Measurements from ENCODE around the gene ATG4A. TPM values are rescaled to one million over a fixed set of nuclear protein-coding genes. Genes with fewer than 3 reads are reported as not detected.
A peak's percentile ranks its signal among the peaks of the same experiment; 100 is the strongest.

The ATG4A gene
- polyA plus RNA-seq, 1 donor from 2014 or later: 25.1 TPM

- Mint-ChIP-seq H3K36me3 (no peaks in the 10 kb centered on the region), H3K4me1 (peaks cover 0 to 5% (median 3%) of the 10 kb centered on the region in 3 donors), H3K9me3 (no peaks in the 10 kb centered on the region), H3K4me3 (no peak overlapping the region), H3K27me3 (no peaks in the 10 kb centered on the region), H3K27ac (no peak overlapping the region)
Observed at GRCh38 chrX:108090491-108091263, 901 bp upstream of the ATG4A start.

- Mint-ChIP-seq H3K36me3 (no peaks in the 10 kb centered on the region), H3K4me1 (peaks cover 0 to 5% (median 3%) of the 10 kb centered on the region in 3 donors), H3K9me3 (no peaks in the 10 kb centered on the region), H3K4me3 (no peak overlapping the region), H3K27me3 (no peaks in the 10 kb centered on the region), H3K27ac (no peak overlapping the region)
Observed at GRCh38 chrX:108091878-108092291, 307 bp downstream of the ATG4A start.

GRCh38 chrX:108097380-108097779 is 5.8 kb downstream of the ATG4A start:
- Mint-ChIP-seq H3K9me3 (no peaks in the 10 kb centered on the region), H3K4me3 (no peak overlapping the region), H3K27ac (no peak overlapping the region), H3K27me3 (no peaks in the 10 kb centered on the region), H3K4me1 (peaks cover 0 to 5% (median 0%) of the 10 kb centered on the region in 3 donors), H3K36me3 (no peaks in the 10 kb centered on the region)

GRCh38 chrX:108105473-108105872 is 13.9 kb downstream of the ATG4A start:
- Mint-ChIP-seq H3K9me3 (peaks cover 0 to 4% (median 0%) of the 10 kb centered on the region in 3 donors), H3K4me1 (peaks cover 0 to 5% (median 4%) of the 10 kb centered on the region in 3 donors), H3K36me3 (no peaks in the 10 kb centered on the region), H3K27me3 (peaks cover 2% of the 10 kb centered on the region), H3K4me3 (no peak overlapping the region), H3K27ac (no peak overlapping the region)

GRCh38 chrX:108114541-108114940 is 23.0 kb downstream of the ATG4A start:
- Mint-ChIP-seq H3K9me3 (peaks cover 0 to 2% (median 0%) of the 10 kb centered on the region in 3 donors), H3K27me3 (peaks cover 1% of the 10 kb centered on the region), H3K36me3 (peaks cover 2% of the 10 kb centered on the region), H3K27ac (no peak overlapping the region), H3K4me3 (no peak overlapping the region), H3K4me1 (no peaks in the 10 kb centered on the region)

GRCh38 chrX:108117988-108118387 is 26.4 kb downstream of the ATG4A start:
- Mint-ChIP-seq H3K36me3 (peaks cover 2% of the 10 kb centered on the region), H3K9me3 (peaks cover 0 to 2% (median 0%) of the 10 kb centered on the region in 3 donors), H3K4me1 (no peaks in the 10 kb centered on the region)

GRCh38 chrX:108121291-108121690 is 29.7 kb downstream of the ATG4A start:
- no peaks in the 10 kb centered on the region for H3K27me3 Mint-ChIP-seq
- no peak overlapping the region for H3K27ac Mint-ChIP-seq
- H3K4me1 Mint-ChIP-seq: no peaks in the 10 kb centered on the region
- H3K9me3 Mint-ChIP-seq: peaks cover 0 to 1% (median 0%) of the 10 kb centered on the region in 3 donors
- peaks cover 2% of the 10 kb centered on the region for H3K36me3 Mint-ChIP-seq
- H3K4me3 Mint-ChIP-seq: no peak overlapping the region

More at GRCh38 chrX:108117988-108118387, 26.4 kb downstream of the ATG4A start:
- H3K27ac Mint-ChIP-seq: no peak overlapping the region
- H3K27me3 Mint-ChIP-seq: no peaks in the 10 kb centered on the region
- no peak overlapping the region for H3K4me3 Mint-ChIP-seq

GRCh38 chrX:108122748-108123147 is 31.2 kb downstream of the ATG4A start:
- Mint-ChIP-seq H3K9me3 (peaks cover 0 to 1% (median 0%) of the 10 kb centered on the region in 3 donors), H3K36me3 (no peaks in the 10 kb centered on the region), H3K4me1 (no peaks in the 10 kb centered on the region), H3K27me3 (no peaks in the 10 kb centered on the region), H3K4me3 (no peak overlapping the region), H3K27ac (no peak overlapping the region)

GRCh38 chrX:108123591-108124366 is 32.2 kb downstream of the ATG4A start:
- Mint-ChIP-seq H3K36me3 (peaks cover 2% of the 10 kb centered on the region), H3K27me3 (no peaks in the 10 kb centered on the region), H3K4me1 (no peaks in the 10 kb centered on the region), H3K27ac (peak overlapping the region in 2 of 3 donors; percentile 6 to 29), H3K9me3 (peaks cover 0 to 1% (median 0%) of the 10 kb centered on the region in 3 donors), H3K4me3 (no peak overlapping the region)

GRCh38 chrX:108126661-108127060 is 35.1 kb downstream of the ATG4A start:
- no peak overlapping the region for H3K4me3 Mint-ChIP-seq
- H3K4me1 Mint-ChIP-seq: no peaks in the 10 kb centered on the region
- peaks cover 0 to 1% (median 0%) of the 10 kb centered on the region in 3 donors for H3K9me3 Mint-ChIP-seq
- H3K27me3 Mint-ChIP-seq: no peaks in the 10 kb centered on the region
- H3K36me3 Mint-ChIP-seq: peaks cover 6% of the 10 kb centered on the region
- no peak overlapping the region for H3K27ac Mint-ChIP-seq

- Mint-ChIP-seq H3K27ac (no peak overlapping the region), H3K4me3 (no peak overlapping the region), H3K4me1 (no peaks in the 10 kb centered on the region), H3K9me3 (peaks cover 0 to 1% (median 0%) of the 10 kb centered on the region in 3 donors), H3K36me3 (peaks cover 8% of the 10 kb centered on the region), H3K27me3 (peaks cover 1% of the 10 kb centered on the region)
Observed at GRCh38 chrX:108127152-108127551, 35.6 kb downstream of the ATG4A start.

- Mint-ChIP-seq H3K36me3 (peaks cover 12% of the 10 kb centered on the region), H3K4me3 (no peak overlapping the region)
Observed at GRCh38 chrX:108130889-108131288, 39.3 kb downstream of the ATG4A start.

GRCh38 chrX:108131471-108131870 is 39.9 kb downstream of the ATG4A start:
- H3K4me1 Mint-ChIP-seq: no peaks in the 10 kb centered on the region
- H3K4me3 Mint-ChIP-seq: no peak overlapping the region
- H3K27ac Mint-ChIP-seq: no peak overlapping the region
- peaks cover 14% of the 10 kb centered on the region for H3K36me3 Mint-ChIP-seq
- no peaks in the 10 kb centered on the region for H3K9me3 Mint-ChIP-seq
- peaks cover 1% of the 10 kb centered on the region for H3K27me3 Mint-ChIP-seq

More at GRCh38 chrX:108130889-108131288, 39.3 kb downstream of the ATG4A start:
- H3K27me3 Mint-ChIP-seq: peaks cover 1% of the 10 kb centered on the region
- no peaks in the 10 kb centered on the region for H3K9me3 Mint-ChIP-seq
- no peak overlapping the region for H3K27ac Mint-ChIP-seq
- H3K4me1 Mint-ChIP-seq: no peaks in the 10 kb centered on the region

- Mint-ChIP-seq H3K27ac (no peak overlapping the region), H3K36me3 (peaks cover 14% of the 10 kb centered on the region), H3K27me3 (peaks cover 1% of the 10 kb centered on the region), H3K4me3 (no peak overlapping the region), H3K4me1 (no peaks in the 10 kb centered on the region), H3K9me3 (no peaks in the 10 kb centered on the region)
Observed at GRCh38 chrX:108132034-108132433, 40.5 kb downstream of the ATG4A start.

- Mint-ChIP-seq H3K27ac (no peak overlapping the region), H3K4me3 (no peak overlapping the region), H3K4me1 (no peaks in the 10 kb centered on the region), H3K36me3 (peaks cover 16% of the 10 kb centered on the region), H3K9me3 (no peaks in the 10 kb centered on the region), H3K27me3 (peaks cover 1% of the 10 kb centered on the region)
Observed at GRCh38 chrX:108132876-108133275, 41.3 kb downstream of the ATG4A start.

Measured in IgD-negative memory B cell (primary cell).